Right cardiac atrium (tissue), 5 donors: ENCODE data around the gene ADGRE2. TPM values are rescaled to one million over a fixed set of nuclear protein-coding genes. Genes with fewer than 3 reads are reported as not detected.
"Not testable (repeated sequence)": the region's sequence is repeated elsewhere in the genome, so short reads cannot be mapped to it uniquely, and the experiment has no call there.

Experiments
- ATAC-seq, 2 donors: fragments of 200-7000 bp; cut with Tn5 transposase; one replicate each; pipeline versions ENCODE4 v1.8.0 to v1.9.1; 2020; ENCODE audit warnings: moderate library complexity in 2 of 2, mild to moderate bottlenecking in 1 of 2
- DNase-seq, 3 donors: peaks; one replicate each; pipeline ENCODE4 v3.0.0-alpha.2; 2020
- H3K27ac ChIP-seq: one replicate; pipeline ENCODE4 v1.5.1; 2013; ENCODE audit warnings: mild to moderate bottlenecking, low read length, control low read depth, moderate library complexity
- H3K27me3 ChIP-seq: one replicate; pipeline ENCODE4 v1.6.1; 2013; ENCODE audit not compliant: control insufficient read depth, insufficient read depth
- H3K4me1 ChIP-seq: one replicate; pipeline ENCODE4 v1.6.1; 2013; ENCODE audit warnings: low read length; ENCODE audit not compliant: control insufficient read depth, insufficient read depth
- H3K4me3 ChIP-seq: one replicate; pipeline ENCODE4 v1.5.1; 2013; ENCODE audit warnings: low read length, control low read depth
- H3K9me3 ChIP-seq: one replicate; pipeline ENCODE4 v1.6.1; 2013; ENCODE audit warnings: low read length; ENCODE audit not compliant: control insufficient read depth
- WGBS: extraction: QIAGEN DNeasy Blood & Tissue Kit; methylation state at CpG from one replicate; pipeline ENCODE4 v1.1.7; 2013; 5-methylcytosine and 5-hydroxymethylcytosine counted together
- intact Hi-C, 4 donors: fragments of 100-400 bp; cut with DNase I; formaldehyde crosslinking; loops; one replicate each; pipeline versions ENCODE4 v1.11.0 to v1.14.0; 2022 to 2023
- polyA plus RNA-seq: library from polyadenylated mRNA; stranded (reverse); fragments of 200-250 nt; gene quantifications from one replicate; pipeline ENCODE4 v1.2.3, GENCODE V29; 2013
- total RNA-seq, 4 donors: library from RNA; stranded (reverse); fragmentation: NEBNext Ultra II Directional; extraction: Animal tissue kit (Norgen Biotek cat#: 25700); gene quantifications; one replicate each; pipeline ENCODE4 v1.2.1, GENCODE V29; 2021
- donor health status: healthy with polysubstance abuse.
- donor health status: DM: no; HTN: yes; CAD: no.
- donor health status: DM: no; HTN: no; CAD: no.
- donor health status: DM: no; HTN: yes; CAD: no; lungs with severe emphysema.
- donor health status: DM: yes; HTN: yes; CAD: no.

ADGRE2 gene
- total and polyA plus RNA-seq, 5 donors: 0.25 to 1.4 (median 0.86) TPM

GRCh38 chr19:14777645-14778044, 715 bp downstream of the ADGRE2 start:
- intact Hi-C loops, ATAC-seq, DNase-seq, H3K9me3 ChIP-seq, H3K4me3 ChIP-seq, H3K27me3 ChIP-seq, H3K27ac ChIP-seq, H3K4me1 ChIP-seq: not testable (repeated sequence)
- 94% methylated on average over 4 of the region's 4 CpGs for WGBS

DNA sequence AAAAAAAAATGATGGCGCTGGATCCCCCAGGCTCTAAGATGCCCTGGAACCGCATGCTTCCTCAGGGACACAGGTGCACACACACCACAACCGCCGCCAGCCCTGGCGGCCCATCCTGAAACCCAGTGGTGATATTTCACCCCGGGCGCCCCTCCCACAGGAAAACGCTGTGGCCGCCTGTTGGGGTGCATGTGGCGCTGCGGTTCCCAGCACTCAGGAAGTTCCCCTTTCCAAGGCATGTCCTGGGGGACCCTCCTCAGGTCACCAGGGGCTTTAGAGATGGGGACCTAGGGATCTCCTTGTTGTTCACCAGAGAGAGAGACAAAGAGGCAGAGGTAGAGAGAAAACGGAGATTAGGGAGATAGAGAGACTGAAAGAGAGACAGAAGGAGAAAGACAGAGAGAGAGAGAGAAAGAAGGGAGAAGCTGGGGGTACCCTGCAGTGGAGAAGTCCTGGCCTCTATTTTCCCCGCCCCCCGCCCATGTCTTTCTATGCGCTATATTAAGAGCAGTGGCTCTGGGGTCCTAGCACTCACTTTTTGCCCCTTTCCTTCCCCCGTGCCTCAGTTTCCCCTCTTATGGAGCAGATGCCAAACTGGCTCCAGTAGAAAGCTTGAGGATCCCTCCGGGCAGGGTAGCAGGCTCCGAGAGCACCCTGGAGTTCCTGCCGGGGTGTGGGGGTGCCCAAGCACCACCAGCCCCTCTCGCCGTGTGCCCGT, 2.3 kb downstream of the ADGRE2 start:
- WGBS: 5% methylated on average over 22 of the region's 22 CpGs
- ATAC-seq: peak in 1 of 2 donors; percentile 31
- peak in 1 of 3 donors; percentile 54 for DNase-seq
- no peaks in the 10 kb centered on the region for H3K4me1 ChIP-seq
- no peaks in the 10 kb centered on the region for H3K27me3 ChIP-seq
- intact Hi-C loops: no loop called here
- no peaks in the 10 kb centered on the region for H3K9me3 ChIP-seq
- no peak overlapping the region for H3K4me3 ChIP-seq
- no peak overlapping the region for H3K27ac ChIP-seq

GRCh38 chr19:14775326-14775725, 3.0 kb downstream of the ADGRE2 start:
- H3K9me3 ChIP-seq, intact Hi-C loops, H3K4me3 ChIP-seq, H3K27me3 ChIP-seq, H3K4me1 ChIP-seq, DNase-seq, H3K27ac ChIP-seq, ATAC-seq: not testable (repeated sequence)
- WGBS: 74% methylated on average over 8 of the region's 8 CpGs

DNA sequence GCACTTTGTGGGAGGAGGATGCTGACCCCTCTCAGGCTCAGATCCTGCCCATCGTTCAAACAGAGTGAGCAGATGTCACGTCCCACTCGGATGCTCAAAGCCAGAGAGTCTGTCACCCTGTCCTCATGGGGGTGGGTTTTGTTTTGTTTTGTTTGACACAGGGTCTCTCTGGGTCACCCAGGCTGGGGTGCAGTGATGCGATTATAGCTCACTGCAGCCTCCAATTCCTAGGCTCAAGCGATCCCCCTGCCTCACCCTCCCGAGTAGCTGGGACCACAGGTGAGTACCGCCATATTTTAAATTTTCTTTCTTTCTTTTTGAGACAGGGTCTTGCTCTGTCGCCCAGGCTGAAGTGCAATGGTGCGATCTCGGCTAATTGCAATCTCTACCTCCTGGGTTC, 4.0 kb downstream of the ADGRE2 start:
- DNase-seq: no peak
- Histone ChIP-seq H3K9me3 (no peaks in the 10 kb centered on the region), H3K27ac (no peak overlapping the region), H3K4me3 (no peak overlapping the region), H3K27me3 (no peaks in the 10 kb centered on the region), H3K4me1 (no peaks in the 10 kb centered on the region)
- 76% methylated on average over 10 of the region's 10 CpGs for WGBS
- intact Hi-C loops: no loop called here
- no peak for ATAC-seq

DNA sequence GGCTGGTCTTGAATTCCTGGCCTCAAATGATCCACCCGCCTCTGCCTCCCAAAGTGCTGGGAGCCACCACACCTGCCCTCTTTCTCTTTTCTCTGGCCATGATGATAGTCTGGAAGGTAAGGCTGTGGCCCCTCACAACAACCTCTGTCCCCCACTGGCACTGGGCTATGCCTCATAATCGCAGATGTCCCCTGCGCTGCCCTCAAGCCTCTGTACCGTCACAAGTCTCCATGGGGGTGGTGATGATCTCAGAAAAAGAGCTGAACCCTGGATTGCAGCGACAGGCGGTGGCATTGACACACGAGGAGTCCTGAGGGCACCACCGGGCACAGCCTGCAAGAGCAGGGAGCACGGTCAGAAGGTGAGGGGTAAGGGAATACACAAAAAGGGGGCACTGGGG, 4.6 kb downstream of the ADGRE2 start:
- H3K27ac ChIP-seq, intact Hi-C loops, H3K4me3 ChIP-seq, H3K9me3 ChIP-seq, H3K4me1 ChIP-seq, DNase-seq, H3K27me3 ChIP-seq, ATAC-seq: not testable (repeated sequence)
- 77% methylated on average over 9 of the region's 9 CpGs for WGBS

DNA sequence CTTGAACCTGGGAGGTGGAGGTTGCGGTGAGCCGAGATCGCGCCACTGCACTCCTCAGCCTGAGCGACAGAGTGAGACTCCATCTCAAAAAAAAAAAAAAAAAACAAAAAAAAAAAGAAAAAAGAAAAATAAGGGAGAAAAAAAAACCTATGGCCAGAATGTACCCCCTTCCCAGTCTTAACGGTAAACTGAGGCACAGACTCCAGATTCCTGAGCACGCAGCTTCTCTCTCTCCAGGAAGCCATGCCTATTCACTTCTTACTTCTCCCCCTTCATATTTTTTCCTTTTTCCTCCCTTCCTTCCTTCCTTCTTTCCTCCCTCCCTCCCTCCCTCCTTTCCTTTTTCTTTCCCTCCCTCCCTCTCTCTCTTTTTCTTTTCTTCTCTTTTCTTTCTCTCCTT, 5.4 kb downstream of the ADGRE2 start:
- intact Hi-C loops: no loop called here
- ATAC-seq: no peak
- no peak overlapping the region for H3K4me3 ChIP-seq
- H3K9me3 ChIP-seq: no peaks in the 10 kb centered on the region
- no peaks in the 10 kb centered on the region for H3K27me3 ChIP-seq
- no peak for DNase-seq
- WGBS: 89% methylated on average over 7 of the region's 7 CpGs
- no peaks in the 10 kb centered on the region for H3K4me1 ChIP-seq
- H3K27ac ChIP-seq: no peak overlapping the region

DNA sequence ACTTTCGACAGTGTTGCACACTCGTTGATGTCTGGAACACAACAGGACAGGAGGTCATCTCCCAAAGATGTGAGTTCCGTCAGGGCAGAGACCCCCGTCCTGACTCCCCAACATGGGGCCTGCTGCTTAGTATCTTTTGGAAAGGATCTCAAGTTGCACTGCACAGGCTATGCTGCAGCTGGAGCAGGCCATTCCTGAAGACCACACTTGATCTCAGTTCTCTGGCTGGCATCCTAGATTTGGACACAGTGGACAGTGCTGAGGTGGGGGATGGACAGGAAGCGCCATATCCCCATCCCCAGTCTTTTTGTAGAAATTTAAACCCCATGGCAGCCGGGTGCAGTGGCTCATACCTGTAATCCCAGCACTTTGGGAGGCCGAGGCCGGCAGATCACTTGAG, 5.9 kb downstream of the ADGRE2 start:
- Histone ChIP-seq H3K27ac (no peak overlapping the region), H3K4me1 (no peaks in the 10 kb centered on the region), H3K9me3 (no peaks in the 10 kb centered on the region), H3K4me3 (no peak overlapping the region), H3K27me3 (no peaks in the 10 kb centered on the region)
- ATAC-seq (no peak), DNase-seq (no peak)
- intact Hi-C loops: no loop called here
- 81% methylated on average over 8 of the region's 8 CpGs for WGBS

- 71% methylated on average over 11 of the region's 11 CpGs for WGBS
- no peaks in the 10 kb centered on the region for H3K9me3 ChIP-seq
- DNase-seq: no peak
- no peak overlapping the region for H3K27ac ChIP-seq
- H3K27me3 ChIP-seq: no peaks in the 10 kb centered on the region
- no peaks in the 10 kb centered on the region for H3K4me1 ChIP-seq
- H3K4me3 ChIP-seq: no peak overlapping the region
- intact Hi-C loops: no loop called here
- no peak for ATAC-seq
These were observed 7.2 kb downstream of the ADGRE2 start for GRCh38 chr19:14770944-14771839.

GRCh38 chr19:14770136-14770535, 8.2 kb downstream of the ADGRE2 start:
- no peaks in the 10 kb centered on the region for H3K4me1 ChIP-seq
- H3K4me3 ChIP-seq: no peak overlapping the region
- no peaks in the 10 kb centered on the region for H3K9me3 ChIP-seq
- intact Hi-C loops: no loop called here
- no peaks in the 10 kb centered on the region for H3K27me3 ChIP-seq
- H3K27ac ChIP-seq: no peak overlapping the region
- WGBS: 68% methylated on average over 5 of the region's 5 CpGs
- no peak for ATAC-seq
- DNase-seq: no peak

GRCh38 chr19:14769201-14769600, 9.2 kb downstream of the ADGRE2 start:
- ATAC-seq: no peak
- no peaks in the 10 kb centered on the region for H3K27me3 ChIP-seq
- H3K9me3 ChIP-seq: no peaks in the 10 kb centered on the region
- H3K27ac ChIP-seq: no peak overlapping the region
- H3K4me3 ChIP-seq: no peak overlapping the region
- H3K4me1 ChIP-seq: no peaks in the 10 kb centered on the region
- no peak for DNase-seq
- 84% methylated on average over 5 of the region's 5 CpGs for WGBS
- intact Hi-C loops: no loop called here

GRCh38 chr19:14768001-14768400, 10.4 kb downstream of the ADGRE2 start:
- H3K9me3 ChIP-seq: no peaks in the 10 kb centered on the region
- no peak overlapping the region for H3K27ac ChIP-seq
- no peak for ATAC-seq
- H3K4me3 ChIP-seq: no peak overlapping the region
- DNase-seq: no peak
- WGBS: 79% methylated on average over 2 of the region's 2 CpGs
- intact Hi-C loops: no loop called here
- H3K27me3 ChIP-seq: no peaks in the 10 kb centered on the region
- H3K4me1 ChIP-seq: no peaks in the 10 kb centered on the region
